Activated T-cell treated with anti-CD3 and anti-CD28 coated beads, Interleukin-2, amount 50 U/mL, for 1 hour (primary cell): ENCODE data around the gene AVPR2.

Experiments used
- DNase-seq: peaks from one replicate; pipeline ENCODE4 v3.0.0-alpha.2; 2020

Gene AVPR2

DNA sequence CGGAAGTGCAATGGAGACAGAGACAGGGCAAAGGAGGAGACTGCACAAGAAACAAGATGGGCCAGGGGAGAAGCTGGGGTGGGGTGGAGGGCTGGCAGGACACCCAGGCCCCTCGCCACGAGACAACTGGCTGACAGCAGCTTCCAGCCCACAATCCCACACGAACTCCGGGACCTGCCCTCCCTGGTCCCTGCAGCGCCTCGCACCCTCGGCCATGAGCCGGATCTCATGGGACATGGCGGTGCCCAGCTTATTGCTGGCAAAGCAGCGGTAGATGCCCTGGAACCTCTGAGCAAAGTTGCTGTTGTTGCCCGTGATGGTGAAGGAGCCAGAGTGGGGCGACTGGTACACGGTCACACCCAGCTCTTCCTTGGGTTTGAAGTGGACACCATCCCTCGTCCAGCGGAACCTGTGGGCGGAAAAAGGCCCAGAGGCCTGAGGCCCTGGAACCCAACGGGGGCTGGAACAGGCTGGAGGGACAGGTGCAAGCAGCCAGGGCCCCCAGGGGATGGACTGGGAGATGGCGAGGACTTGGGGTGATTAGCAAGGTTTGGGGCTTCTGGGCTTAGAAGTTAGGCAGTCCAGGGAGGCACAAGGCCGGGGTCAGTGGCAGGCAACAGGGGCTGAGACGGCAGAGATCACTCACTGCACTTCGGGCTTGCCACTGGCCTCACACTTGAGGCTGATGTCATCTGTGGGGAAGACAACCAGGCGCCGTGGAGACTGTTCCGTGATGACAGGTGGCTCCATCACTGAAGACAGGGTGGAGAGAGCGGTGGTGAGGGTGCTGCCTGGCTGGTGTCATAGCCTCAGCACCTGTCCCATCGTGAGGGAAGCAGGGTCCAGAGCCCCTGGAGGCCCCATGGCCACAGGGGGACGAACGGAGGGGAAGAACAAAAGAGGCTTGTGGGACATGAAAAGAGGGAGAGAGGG, 32.3 kb upstream of the AVPR2 start:
- DNase-seq: no peak

GRCh38 chrX:153873282-153874084, 31.0 kb upstream of the AVPR2 start:
- DNase-seq: no peak

DNA sequence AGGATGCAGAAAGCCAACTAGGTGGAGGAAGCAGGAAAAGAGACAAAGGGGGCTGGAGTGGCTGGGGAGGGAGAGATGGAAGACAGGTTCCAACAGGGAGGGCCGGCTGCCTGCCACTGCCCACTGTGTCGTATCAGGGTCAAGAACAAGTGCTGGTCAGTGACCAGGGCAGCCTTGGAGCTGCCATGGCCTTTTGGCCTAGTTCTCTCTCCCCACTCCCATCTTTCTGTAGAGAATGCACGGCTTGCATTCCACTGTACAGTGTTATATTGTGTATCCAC, 30.4 kb upstream of the AVPR2 start:
- DNase-seq: no peak

- no peak for DNase-seq
Observed at GRCh38 chrX:153874366-153875125, 29.9 kb upstream of the AVPR2 start.

- peak; percentile 80 for DNase-seq
Observed at GRCh38 chrX:153875391-153876111, 28.9 kb upstream of the AVPR2 start.

DNA sequence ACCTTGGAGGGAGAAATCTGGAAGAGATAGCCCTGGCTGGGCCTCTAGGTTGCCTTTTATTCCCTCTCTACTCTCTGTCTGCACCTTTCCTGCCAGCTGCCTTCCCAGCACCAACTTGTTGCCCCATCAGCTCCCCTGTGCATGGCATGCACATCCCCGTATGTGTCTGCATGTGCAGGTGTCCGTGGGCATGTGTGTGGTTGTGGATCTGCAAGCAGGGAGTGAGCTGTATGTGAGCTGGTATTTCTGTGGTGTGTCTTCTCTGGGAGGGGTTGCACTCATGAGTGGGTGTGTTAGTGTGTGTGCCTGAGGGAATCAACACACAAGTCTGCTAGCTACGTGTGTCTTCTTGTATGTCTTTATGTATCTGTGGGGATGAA, 28.4 kb upstream of the AVPR2 start:
- DNase-seq: no peak

- no peak for DNase-seq
Observed at GRCh38 chrX:153877571-153878261, 26.8 kb upstream of the AVPR2 start.

GRCh38 chrX:153878345-153878744, 26.1 kb upstream of the AVPR2 start:
- DNase-seq: no peak

GRCh38 chrX:153878969-153879653, 25.4 kb upstream of the AVPR2 start:
- no peak for DNase-seq

- DNase-seq: no peak
Observed at GRCh38 chrX:153879741-153880439, 24.6 kb upstream of the AVPR2 start.

DNA sequence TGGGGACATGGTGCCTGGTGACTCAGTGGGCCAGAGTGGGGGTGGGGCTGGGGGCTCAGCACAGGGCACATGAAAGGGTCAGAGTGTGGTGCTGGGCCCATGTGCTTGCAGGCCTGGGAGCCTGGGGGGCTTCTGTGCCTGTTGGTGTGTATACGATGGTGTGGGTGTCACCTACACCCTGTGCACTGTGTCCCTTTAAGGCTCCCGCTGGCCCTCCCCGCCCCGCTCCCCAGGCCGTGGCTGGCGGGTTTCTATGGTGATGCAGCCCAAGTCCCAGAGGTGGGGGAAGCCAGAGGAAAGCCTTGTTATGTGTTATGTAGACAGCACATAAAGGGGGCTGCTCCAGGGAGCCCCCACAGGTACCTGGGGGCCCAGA, 24.0 kb upstream of the AVPR2 start:
- no peak for DNase-seq

DNA sequence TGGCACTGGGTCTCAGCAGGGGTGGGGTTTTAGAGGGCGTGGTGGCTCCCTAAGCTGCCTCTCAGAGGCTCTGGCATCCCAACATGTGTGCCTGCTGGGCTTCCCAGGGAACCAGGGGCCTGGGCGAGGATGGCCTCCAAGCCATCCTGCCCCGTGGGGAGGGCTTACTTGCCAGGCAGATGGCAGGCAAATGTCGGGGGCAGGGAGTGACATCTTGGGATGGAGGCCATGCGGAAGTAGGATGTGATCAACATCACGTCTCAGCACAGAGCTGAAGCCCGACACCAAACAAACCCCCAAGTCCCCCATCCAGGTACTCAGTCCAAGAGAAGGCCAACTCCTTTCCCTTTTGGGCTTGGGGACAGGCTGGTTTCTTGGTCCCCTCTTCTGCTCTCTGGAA, 23.2 kb upstream of the AVPR2 start:
- DNase-seq: no peak

GRCh38 chrX:153882086-153882498, 22.4 kb upstream of the AVPR2 start:
- no peak for DNase-seq

- no peak for DNase-seq
Observed at GRCh38 chrX:153882557-153882956, 21.9 kb upstream of the AVPR2 start.

DNA sequence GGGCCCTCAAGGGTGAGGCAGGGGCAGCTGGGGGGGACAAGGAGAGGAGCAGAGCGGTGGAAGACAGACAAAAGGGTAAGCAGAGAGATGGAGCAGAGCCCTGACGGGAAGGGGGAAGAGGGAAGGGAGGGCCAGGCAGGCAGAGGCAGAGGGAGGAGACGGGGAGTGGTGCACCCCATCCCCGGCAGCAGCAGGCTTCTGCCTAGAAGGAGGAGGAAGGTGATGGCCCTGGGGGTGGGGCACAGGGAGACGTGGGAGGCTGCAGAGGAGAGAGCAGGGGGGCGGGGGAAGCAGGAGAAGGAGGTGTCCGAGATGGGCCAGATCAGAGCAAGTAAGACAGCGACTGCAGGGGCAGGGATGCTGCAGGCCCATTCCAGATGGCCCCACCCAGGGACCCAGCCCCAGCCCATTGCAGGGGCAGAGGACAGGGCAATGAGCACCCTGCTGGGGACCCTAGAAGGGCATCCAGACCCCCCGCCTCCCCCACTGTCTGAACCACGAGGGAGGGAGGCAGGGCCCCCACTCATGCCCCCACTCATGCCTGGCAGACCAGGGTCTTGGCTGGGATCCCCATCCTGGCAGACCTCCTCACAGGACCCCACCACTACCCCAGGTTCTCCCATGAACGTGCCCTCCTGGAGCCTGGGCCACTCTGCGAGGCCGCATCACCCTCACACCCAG, 21.2 kb upstream of the AVPR2 start:
- DNase-seq: no peak

- DNase-seq: no peak
Observed at GRCh38 chrX:153884136-153884535, 20.3 kb upstream of the AVPR2 start.

- no peak for DNase-seq
Observed at GRCh38 chrX:153884590-153884989, 19.9 kb upstream of the AVPR2 start.

DNA sequence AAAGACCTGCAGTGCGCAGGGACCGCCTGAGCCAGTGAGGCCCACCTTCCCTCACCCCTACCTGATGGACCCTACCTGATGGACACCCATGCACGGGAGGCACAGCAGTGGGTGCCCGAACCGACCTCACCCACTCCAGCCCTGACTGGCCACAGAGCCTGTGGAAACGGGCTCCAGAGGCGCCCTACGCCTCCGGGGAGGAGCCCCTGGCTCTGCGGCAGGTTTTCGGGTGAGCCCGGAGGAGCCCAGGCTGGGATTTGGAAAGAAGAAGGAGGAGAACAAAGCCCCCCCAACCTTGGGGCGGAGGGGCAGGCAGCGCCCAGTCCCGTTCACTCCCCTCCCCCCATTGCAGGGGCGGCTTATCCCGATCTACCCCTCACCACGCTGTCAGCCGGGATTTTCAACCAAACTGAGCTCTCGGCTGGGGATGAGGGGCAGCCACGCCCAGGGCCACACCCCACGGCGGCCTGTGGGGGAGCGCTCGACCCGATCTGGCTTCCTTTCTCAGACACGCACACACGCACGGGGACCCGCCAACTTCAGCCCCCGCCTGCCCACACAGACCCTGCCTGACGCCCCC, 19.2 kb upstream of the AVPR2 start:
- DNase-seq: no peak

DNA sequence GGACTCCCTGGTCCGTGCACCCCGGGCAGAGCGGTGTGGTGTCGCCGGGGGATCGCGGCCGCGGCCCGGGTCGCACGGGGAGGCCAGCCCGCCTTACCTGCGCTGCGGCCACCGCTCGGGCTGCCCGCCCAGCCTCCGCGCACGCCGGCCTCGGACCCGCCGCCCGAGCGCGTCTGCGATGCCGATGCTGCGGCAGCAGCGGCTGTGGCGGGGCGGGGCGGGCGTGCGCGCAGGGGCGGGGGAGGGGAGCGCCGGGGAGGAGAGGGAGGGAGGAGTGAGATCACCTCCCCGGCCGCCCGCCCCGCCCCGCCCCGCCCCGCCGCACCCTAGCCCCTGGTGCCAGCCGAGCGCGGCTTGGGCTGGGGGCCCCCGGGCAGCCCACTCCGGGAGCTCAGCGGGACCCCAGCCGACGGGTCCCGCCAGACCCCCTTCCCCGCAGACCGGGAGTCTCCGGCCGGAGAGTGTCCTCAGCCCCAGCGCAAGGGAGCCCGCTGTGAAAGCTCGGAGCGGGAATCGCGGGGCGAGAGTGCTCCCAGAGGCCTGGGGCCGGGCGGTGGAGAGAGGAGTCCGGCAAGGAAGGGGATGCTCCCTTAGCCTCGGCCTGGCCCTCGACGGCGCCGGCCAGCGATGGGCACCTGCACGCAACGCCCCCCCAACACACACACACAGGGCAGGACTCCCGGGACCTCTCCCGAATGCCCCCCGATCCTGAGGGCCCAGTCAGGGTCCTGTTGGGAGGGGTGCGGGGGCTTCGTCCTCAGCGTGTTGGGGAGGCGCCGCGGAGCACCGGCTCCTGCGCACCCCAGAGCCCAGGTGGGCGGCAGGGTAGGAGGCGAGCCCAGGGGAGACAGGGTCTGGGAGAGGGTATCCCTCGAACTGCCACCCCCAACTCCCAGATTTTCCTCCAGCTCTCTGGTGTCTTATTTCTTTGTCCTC, 18.2 kb upstream of the AVPR2 start, which contains the start of gene L1CAM:
TSS of gene L1CAM (minus strand) at position 206 of the 936 bp plus-strand sequence. CDS start 10,337 bp downstream, outside the sequence.
- no peak for DNase-seq
